ENCODE results near the gene MAGED2.

DNA sequence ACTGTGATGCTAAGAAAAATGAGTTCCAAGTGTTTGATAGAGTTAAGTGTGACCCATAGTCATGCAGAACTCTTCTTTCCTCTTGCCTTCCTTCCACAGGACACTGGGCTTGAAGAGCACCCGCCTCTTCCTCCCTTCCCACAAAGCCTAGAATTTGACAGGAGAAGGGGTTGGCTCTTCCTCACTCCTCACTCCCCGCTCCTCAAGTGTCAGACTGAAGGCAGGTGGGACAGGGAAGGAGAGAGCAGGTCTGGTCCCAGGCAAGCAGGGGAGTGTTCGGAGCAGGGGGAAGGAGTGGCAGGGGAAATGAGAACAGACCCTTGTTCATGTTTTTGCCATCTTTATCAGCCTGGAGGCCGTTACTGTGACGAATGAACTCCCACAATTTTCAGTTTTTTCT lies 10.7 kb downstream of the MAGED2 start:
- TF ChIP-seq EZH2 (IDR thresholded peaks at IDR 0.05) (no peak), POLR2AphosphoS5 (IDR thresholded peaks at IDR 0.05; ENCODE audit: borderline replicate concordance, low read depth, low read length) (no peak)
